Mesendoderm (in vitro differentiated cells): ENCODE results near the gene TRH.

Experiments used
- DNase-seq: peaks from one replicate; pipeline ENCODE4 v3.0.0; 2013
- H2AK5ac ChIP-seq: 2 replicates; pipeline ENCODE4 v1.6.1; 2013; ENCODE audit warnings: low read length, inconsistent platforms
- H2BK120ac ChIP-seq: 2 replicates; pipeline ENCODE4 v1.6.1; 2013; ENCODE audit warnings: low read depth, mild to moderate bottlenecking, low read length, moderate library complexity, mixed read lengths
- H2BK15ac ChIP-seq: replicated peaks from 2 replicates; pipeline ENCODE4 v1.6.1; 2013; ENCODE audit warnings: low read depth, mild to moderate bottlenecking, moderate library complexity
- H2BK5ac ChIP-seq: 2 replicates; pipeline ENCODE4 v1.6.1; 2013; ENCODE audit warnings: low read length, inconsistent platforms
- H3K18ac ChIP-seq: 2 replicates; pipeline ENCODE4 v1.6.1; 2013; ENCODE audit warnings: mild to moderate bottlenecking, low read length, mixed read lengths
- H3K23ac ChIP-seq: one replicate; pipeline ENCODE4 v1.6.1; 2013; ENCODE audit warnings: low read length
- H3K27ac ChIP-seq: 2 replicates; pipeline ENCODE4 v1.5.1; 2013; ENCODE audit warnings: low read depth, mild to moderate bottlenecking, inconsistent platforms, low read length, moderate library complexity
- H3K27me3 ChIP-seq: 2 replicates; pipeline ENCODE4 v1.6.1; 2013; ENCODE audit warnings: low read length, control low read depth, mild to moderate bottlenecking, inconsistent platforms; ENCODE audit not compliant: insufficient read depth, poor library complexity
- H3K36me3 ChIP-seq: 2 replicates; pipeline ENCODE4 v1.6.1; 2013; ENCODE audit warnings: low read length, inconsistent platforms; ENCODE audit not compliant: control insufficient read depth, insufficient read depth
- H3K4ac ChIP-seq: one replicate; pipeline ENCODE4 v1.6.1; 2013; ENCODE audit warnings: low read depth, mild to moderate bottlenecking, low read length, moderate library complexity
- H3K4me1 ChIP-seq: 2 replicates; pipeline ENCODE4 v1.6.1; 2013; ENCODE audit warnings: low read depth, low read length, inconsistent platforms; ENCODE audit not compliant: control insufficient read depth
- H3K4me2 ChIP-seq: 2 replicates; pipeline ENCODE4 v1.6.1; 2013; ENCODE audit warnings: low read length
- H3K4me3 ChIP-seq: 2 replicates; pipeline ENCODE4 v1.5.1; 2013; ENCODE audit warnings: mild to moderate bottlenecking, low read length
- H3K56ac ChIP-seq: one replicate; pipeline ENCODE4 v1.6.1; 2013; ENCODE audit warnings: low read length
- H3K79me1 ChIP-seq: 2 replicates; pipeline ENCODE4 v1.6.1; 2013; ENCODE audit warnings: low read length, inconsistent platforms
- H3K79me2 ChIP-seq: 2 replicates; pipeline ENCODE4 v1.6.1; 2013; ENCODE audit warnings: mild to moderate bottlenecking, low read length; ENCODE audit not compliant: control insufficient read depth, insufficient read depth
- H3K9ac ChIP-seq: 2 replicates; pipeline ENCODE4 v1.6.1; 2013; ENCODE audit warnings: low read length, inconsistent platforms
- H4K5ac ChIP-seq: one replicate; pipeline ENCODE4 v1.6.1; 2013; ENCODE audit warnings: low read length
- H4K8ac ChIP-seq: one replicate; pipeline ENCODE4 v1.6.1; 2013; ENCODE audit warnings: low read depth, mild to moderate bottlenecking, control low read depth, low read length, moderate library complexity
- WGBS: extraction: QIAGEN DNeasy Blood & Tissue Kit; methylation state at CpG from one replicate; pipeline ENCODE4 v1.1.7; 2013; ENCODE audit warnings: low lambda C conversion rate, missing lambda C conversion rate; ENCODE audit not compliant: insufficient coverage; ENCODE audit errors: extremely low coverage; 5-methylcytosine and 5-hydroxymethylcytosine counted together

The TRH gene

DNA sequence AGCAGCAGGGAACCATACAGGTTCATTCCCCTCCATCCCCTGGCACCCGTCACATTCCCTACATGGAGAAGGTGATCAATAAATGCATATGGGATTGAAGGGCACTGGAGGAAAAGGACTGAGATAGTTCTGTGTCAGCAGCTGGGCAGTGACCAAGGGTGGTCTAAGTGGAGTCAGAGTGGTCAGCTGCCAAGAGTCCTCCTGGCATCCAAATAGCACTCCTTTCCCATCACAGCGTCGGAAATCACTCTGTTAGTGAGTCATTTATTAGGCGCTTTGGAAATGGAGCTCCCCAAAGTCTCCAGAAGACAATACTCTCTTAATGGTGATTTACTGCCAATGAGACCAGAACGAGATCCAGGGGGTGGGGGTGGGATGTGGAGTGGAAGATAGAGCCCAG, 6.8 kb upstream of the TRH start:
- H3K4me1 ChIP-seq = no peaks in the 10 kb centered on the region
- H2BK120ac ChIP-seq = no peak overlapping the region
- DNase-seq = no peak
- H3K4me2 ChIP-seq = no peak overlapping the region
- no CpG with 5 or more reads among the region's 5 CpGs for WGBS
- H3K27ac ChIP-seq = no peak overlapping the region
- H2BK5ac ChIP-seq = no peak overlapping the region
- no peak overlapping the region for H2AK5ac ChIP-seq
- H3K4me3 ChIP-seq = no peak overlapping the region
- peaks cover 7% of the 10 kb centered on the region for H3K27me3 ChIP-seq
- no peak overlapping the region for H3K18ac ChIP-seq
- H3K23ac ChIP-seq = no peak overlapping the region
- H4K8ac ChIP-seq = no peak overlapping the region
- H3K79me1 ChIP-seq = no peaks in the 10 kb centered on the region
- H2BK15ac ChIP-seq = no peak overlapping the region
- no peak overlapping the region for H4K5ac ChIP-seq
- no peak overlapping the region for H3K9ac ChIP-seq
- H3K36me3 ChIP-seq = no peaks in the 10 kb centered on the region
- H3K56ac ChIP-seq = no peak overlapping the region
- no peak overlapping the region for H3K4ac ChIP-seq
- no peaks in the 10 kb centered on the region for H3K79me2 ChIP-seq

DNA sequence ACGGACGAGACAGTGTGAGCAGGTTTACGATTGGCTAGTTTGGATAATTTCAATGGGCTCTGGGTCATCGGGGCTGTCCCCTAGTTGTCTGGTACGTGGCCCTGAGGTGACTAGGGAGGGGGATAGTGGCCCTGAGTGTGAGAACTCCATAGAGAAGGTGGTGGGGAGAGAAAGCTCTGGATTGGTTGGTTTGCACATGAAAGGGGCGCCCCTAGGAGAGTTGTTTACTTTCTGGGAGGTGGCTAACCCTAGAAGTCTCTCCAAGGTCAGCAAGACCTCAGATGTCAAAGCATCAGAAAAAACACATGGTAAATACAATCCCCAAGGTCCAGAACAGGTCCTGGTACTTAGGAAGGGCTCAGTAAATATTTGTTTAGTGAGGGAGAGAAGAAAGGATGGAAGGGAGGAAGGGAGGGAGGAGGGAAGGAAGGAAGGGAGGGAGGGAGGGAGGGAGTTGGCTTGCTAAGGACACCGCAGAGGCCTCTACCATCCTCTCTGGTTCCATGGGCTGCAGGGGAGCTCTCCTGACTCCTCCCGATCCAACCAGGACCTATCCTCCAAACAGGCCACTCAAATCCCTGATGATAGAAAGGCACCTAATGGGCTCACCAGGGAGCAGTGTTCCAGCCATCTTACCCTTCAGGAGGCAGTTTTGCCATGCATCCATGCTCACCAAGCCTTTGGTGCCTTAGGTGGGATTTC, 3.0 kb upstream of the TRH start:
- no peak overlapping the region for H3K23ac ChIP-seq
- H3K4me2 ChIP-seq = no peak overlapping the region
- no peak overlapping the region for H2BK120ac ChIP-seq
- H3K9ac ChIP-seq = no peak overlapping the region
- no peak overlapping the region for H4K5ac ChIP-seq
- H3K27ac ChIP-seq = no peak overlapping the region
- H3K4me3 ChIP-seq = no peak overlapping the region
- no peaks in the 10 kb centered on the region for H3K4me1 ChIP-seq
- no peak overlapping the region for H3K56ac ChIP-seq
- DNase-seq = peak; percentile 26
- peaks cover 39% of the 10 kb centered on the region for H3K27me3 ChIP-seq
- no CpG with 5 or more reads among the region's 8 CpGs for WGBS
- no peak overlapping the region for H3K4ac ChIP-seq
- no peak overlapping the region for H2AK5ac ChIP-seq
- H2BK5ac ChIP-seq = no peak overlapping the region
- H4K8ac ChIP-seq = no peak overlapping the region
- H3K79me1 ChIP-seq = no peaks in the 10 kb centered on the region
- no peaks in the 10 kb centered on the region for H3K36me3 ChIP-seq
- no peaks in the 10 kb centered on the region for H3K79me2 ChIP-seq
- H3K18ac ChIP-seq = no peak overlapping the region
- no peak overlapping the region for H2BK15ac ChIP-seq

- H4K8ac ChIP-seq = no peak overlapping the region
- H3K27me3 ChIP-seq = peaks cover 45% of the 10 kb centered on the region
- no peak overlapping the region for H3K9ac ChIP-seq
- H3K27ac ChIP-seq = no peak overlapping the region
- no peak overlapping the region for H2BK120ac ChIP-seq
- DNase-seq = no peak
- H4K5ac ChIP-seq = no peak overlapping the region
- no peak overlapping the region for H2AK5ac ChIP-seq
- no CpG with 5 or more reads among the region's 2 CpGs for WGBS
- no peak overlapping the region for H3K4ac ChIP-seq
- H3K56ac ChIP-seq = no peak overlapping the region
- H3K23ac ChIP-seq = no peak overlapping the region
- H3K4me3 ChIP-seq = no peak overlapping the region
- no peak overlapping the region for H2BK15ac ChIP-seq
- H3K4me2 ChIP-seq = no peak overlapping the region
- no peaks in the 10 kb centered on the region for H3K4me1 ChIP-seq
- H2BK5ac ChIP-seq = no peak overlapping the region
- no peak overlapping the region for H3K18ac ChIP-seq
- H3K79me2 ChIP-seq = no peaks in the 10 kb centered on the region
- H3K36me3 ChIP-seq = no peaks in the 10 kb centered on the region
- no peaks in the 10 kb centered on the region for H3K79me1 ChIP-seq
These were observed 2.2 kb upstream of the TRH start for GRCh38 chr3:129972301-129972700.

GRCh38 chr3:129973853-129974563, 512 bp upstream of the TRH start:
- Histone ChIP-seq H3K79me1 (no peaks in the 10 kb centered on the region), H2BK120ac (no peak overlapping the region), H2BK15ac (no peak overlapping the region), H3K56ac (peak overlapping the region; percentile 78), H2BK5ac (no peak overlapping the region), H4K8ac (no peak overlapping the region), H4K5ac (no peak overlapping the region), H3K27me3 (peaks cover 50% of the 10 kb centered on the region), H3K4me3 (peak overlapping the region; percentile 19), H3K79me2 (no peaks in the 10 kb centered on the region), H3K36me3 (no peaks in the 10 kb centered on the region), H3K9ac (peak overlapping the region; percentile 56), H3K18ac (no peak overlapping the region), H3K23ac (no peak overlapping the region), H3K4me1 (no peaks in the 10 kb centered on the region), H2AK5ac (no peak overlapping the region), H3K27ac (no peak overlapping the region), H3K4me2 (peak overlapping the region; percentile 63), H3K4ac (no peak overlapping the region)
- WGBS = no CpG with 5 or more reads among the region's 39 CpGs
- DNase-seq = no peak

DNA sequence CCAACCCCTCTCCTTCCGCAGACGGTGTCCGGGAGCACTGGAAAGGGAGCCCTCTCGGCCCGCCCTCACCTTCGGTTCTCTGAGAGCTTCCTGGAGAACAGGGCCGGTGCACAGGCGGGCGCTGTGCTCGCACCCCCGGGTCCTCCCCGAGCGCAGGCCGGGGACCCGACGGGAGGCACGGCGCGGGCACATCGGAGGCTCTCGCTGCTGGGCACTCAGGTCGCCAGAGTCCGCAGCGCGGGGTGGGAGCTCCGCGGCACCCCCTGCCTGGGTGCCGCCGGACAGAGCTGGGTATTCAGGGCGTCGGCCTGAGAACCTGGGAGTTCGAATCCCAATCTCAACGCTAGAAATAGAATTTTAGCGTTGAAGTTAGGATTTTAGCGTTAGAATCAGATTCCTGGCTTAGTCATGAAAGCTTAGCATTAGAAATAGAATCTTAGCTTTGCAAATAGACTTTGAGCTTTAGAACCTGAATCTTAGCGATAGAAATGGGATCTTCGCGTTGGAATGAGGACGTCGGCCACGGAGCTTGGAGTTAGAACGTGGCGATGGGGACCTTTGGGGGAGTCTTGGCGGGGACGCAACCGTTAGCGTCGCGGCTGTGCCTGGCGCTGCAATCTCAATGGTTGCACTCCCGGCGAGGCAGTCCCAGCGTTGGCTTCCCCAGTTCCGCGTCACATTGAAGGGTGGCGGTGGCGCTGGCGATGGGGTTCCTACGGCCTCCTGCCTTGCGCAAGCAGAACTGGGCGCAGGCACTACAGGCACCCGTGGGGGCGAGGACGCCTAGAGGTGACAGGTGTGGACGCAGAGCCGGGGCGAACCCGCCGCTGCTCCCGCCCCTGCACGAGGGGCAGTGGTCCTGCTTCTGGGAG, 549 bp downstream of the TRH start:
- Histone ChIP-seq H3K4me3 (no peak overlapping the region), H3K79me2 (no peaks in the 10 kb centered on the region), H2BK120ac (no peak overlapping the region)

More for the DNA sequence above, 549 bp downstream of the TRH start:
- peak overlapping the region; percentile 22 for H3K9ac ChIP-seq
- H3K36me3 ChIP-seq = no peaks in the 10 kb centered on the region
- H3K27me3 ChIP-seq = peaks cover 50% of the 10 kb centered on the region
- no peak overlapping the region for H3K23ac ChIP-seq
- H3K4me1 ChIP-seq = no peaks in the 10 kb centered on the region
- peak overlapping the region; percentile 63 for H3K4me2 ChIP-seq
- no peak overlapping the region for H3K27ac ChIP-seq
- H2BK5ac ChIP-seq = no peak overlapping the region
- H3K18ac ChIP-seq = no peak overlapping the region
- H2AK5ac ChIP-seq = no peak overlapping the region
- no peaks in the 10 kb centered on the region for H3K79me1 ChIP-seq
- H3K4ac ChIP-seq = no peak overlapping the region
- H4K8ac ChIP-seq = no peak overlapping the region
- DNase-seq = no peak
- no peak overlapping the region for H2BK15ac ChIP-seq
- H4K5ac ChIP-seq = no peak overlapping the region
- no CpG with 5 or more reads among the region's 71 CpGs for WGBS
- peak overlapping the region; percentile 36 for H3K56ac ChIP-seq
